MG63 (cell line): Measurements from ENCODE around the gene GRID2. TPM values are rescaled to one million over a fixed set of nuclear protein-coding genes. Genes with fewer than 3 reads are reported as not detected.
"Not testable (repeated sequence)": the region's sequence is repeated elsewhere in the genome, so short reads cannot be mapped to it uniquely, and the experiment has no call there.

Source experiments
- DNase-seq: peaks from one replicate; pipeline ENCODE4 v3.0.0-alpha.2; 2020
- H3K27me3 ChIP-seq: fragments of 250-450 bp; sonication (Bioruptor Pico); 2 replicates; pipeline ENCODE4 v1.5.1; 2020; ENCODE audit warnings: mild to moderate bottlenecking, moderate library complexity
- H3K36me3 ChIP-seq: fragments of 250-450 bp; sonication (Bioruptor Pico); 2 replicates; pipeline ENCODE4 v1.5.1; 2020; ENCODE audit warnings: mild to moderate bottlenecking, moderate library complexity
- H3K4me3 ChIP-seq: fragments of 250-450 bp; sonication (Bioruptor Pico); 2 replicates; pipeline ENCODE4 v1.5.1; 2020; ENCODE audit warnings: mild to moderate bottlenecking, moderate library complexity
- H3K9me3 ChIP-seq: fragments of 250-450 bp; sonication (Bioruptor Pico); 2 replicates; pipeline ENCODE4 v1.5.1; 2020; ENCODE audit warnings: mild to moderate bottlenecking, moderate library complexity
- total RNA-seq: library from RNA; depleted of rRNA; stranded (reverse); fragments of >200 nt; shearing (Covaris generic); gene quantifications from 2 replicates; pipeline ENCODE4 v1.2.3, GENCODE V29; 2014; ENCODE audit warnings: low replicate concordance

The GRID2 gene
- total RNA-seq, 1 experiment from 2014 or later = not detected

DNA sequence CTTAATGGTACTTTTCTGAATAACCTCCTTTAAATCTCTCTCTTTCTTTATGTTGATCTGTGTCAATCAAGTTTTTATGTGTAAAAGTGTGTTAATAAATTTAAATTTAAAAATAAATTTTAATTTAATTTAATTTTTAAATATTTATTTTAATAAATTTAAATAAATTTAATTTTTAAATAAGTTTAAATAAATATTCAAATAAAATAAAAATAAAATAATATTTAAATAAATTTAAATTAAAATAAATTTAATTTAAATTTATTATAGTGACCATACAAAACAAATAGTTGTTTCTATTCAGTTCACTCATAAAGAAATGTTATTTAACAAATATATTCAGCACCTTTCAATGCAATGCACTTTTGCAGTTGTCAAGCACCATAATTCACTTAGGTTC is 146.9 kb downstream of the GRID2 start:
- no peaks in the 10 kb centered on the region for H3K27me3 ChIP-seq

DNA sequence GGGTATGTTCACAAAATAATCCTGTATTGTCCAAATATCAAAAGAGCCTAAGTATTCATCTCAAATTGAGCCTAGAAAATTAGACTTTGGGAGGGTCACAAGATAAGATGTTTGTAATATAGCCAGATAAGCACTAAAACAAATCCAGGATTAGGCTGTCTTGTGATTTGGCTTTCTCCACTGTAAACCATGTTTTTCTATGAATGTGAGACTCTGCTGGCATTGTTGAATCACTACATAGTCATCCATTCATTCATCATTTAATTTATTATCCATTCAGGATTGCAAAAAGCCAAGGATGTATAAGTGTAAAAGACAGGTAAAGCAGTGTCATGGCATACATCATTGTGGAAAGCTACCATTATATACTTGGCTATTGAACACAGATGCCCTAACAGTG is 148.0 kb downstream of the GRID2 start:
- DNase-seq = no peak
- Histone ChIP-seq H3K27me3 (no peaks in the 10 kb centered on the region), H3K36me3 (no peaks in the 10 kb centered on the region)

More for the DNA sequence above, 146.9 kb downstream of the GRID2 start:
- Histone ChIP-seq H3K4me3 (no peak overlapping the region), H3K36me3 (no peaks in the 10 kb centered on the region), H3K9me3 (no peaks in the 10 kb centered on the region)
- DNase-seq = no peak

DNA sequence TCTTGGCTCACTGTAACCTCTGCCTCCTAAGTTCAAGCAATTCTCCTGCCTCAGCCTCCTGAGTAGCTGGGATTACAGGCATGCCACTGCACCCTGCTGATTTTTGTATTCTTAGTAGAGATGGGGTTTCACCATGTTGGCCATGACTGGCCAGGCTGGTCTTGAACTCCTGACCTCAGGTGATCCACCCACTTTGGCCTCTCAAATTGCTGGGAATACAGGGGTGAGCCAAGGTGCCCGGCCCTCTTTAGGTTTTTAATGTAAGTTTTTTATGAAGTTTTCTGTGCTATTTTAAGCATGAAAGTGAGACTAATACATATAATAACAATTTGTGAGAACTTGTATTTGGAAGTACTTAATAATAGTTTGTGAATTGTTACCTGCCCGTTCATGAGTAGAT is 148.6 kb downstream of the GRID2 start:
- not testable (repeated sequence) for H3K9me3 ChIP-seq, H3K36me3 ChIP-seq, H3K4me3 ChIP-seq

More for the DNA sequence above, 148.0 kb downstream of the GRID2 start:
- Histone ChIP-seq H3K4me3 (no peak overlapping the region), H3K9me3 (no peaks in the 10 kb centered on the region)

DNA sequence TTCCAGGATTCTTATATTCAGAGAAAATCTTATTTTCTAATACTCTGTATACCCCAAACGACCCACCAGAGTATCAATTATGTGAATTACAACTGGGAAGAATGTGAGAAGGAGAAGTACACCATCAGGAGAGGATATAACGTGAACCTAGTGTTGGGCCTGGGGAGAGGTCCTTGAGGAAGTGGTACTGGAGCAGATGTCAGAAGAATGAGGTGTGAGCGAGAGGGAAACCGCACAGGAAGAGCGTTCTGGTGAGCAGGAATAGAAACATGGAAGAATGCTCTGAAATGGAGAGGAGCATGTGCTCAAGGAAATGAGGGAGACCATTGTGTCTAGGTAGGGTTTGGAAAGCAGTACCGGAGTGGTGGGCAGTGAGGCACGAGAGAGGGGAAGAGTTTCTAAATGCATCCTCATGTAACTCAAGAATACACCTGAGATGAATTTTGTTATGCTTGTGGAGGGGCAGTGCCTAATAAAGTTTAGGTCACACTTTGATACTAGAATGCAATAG is 151.6 kb downstream of the GRID2 start:
- Histone ChIP-seq H3K4me3 (no peak overlapping the region), H3K9me3 (no peaks in the 10 kb centered on the region), H3K27me3 (no peaks in the 10 kb centered on the region), H3K36me3 (no peaks in the 10 kb centered on the region)
- DNase-seq = no peak

More for the DNA sequence above, 148.6 kb downstream of the GRID2 start:
- not testable (repeated sequence) for DNase-seq, H3K27me3 ChIP-seq

- H3K9me3 ChIP-seq = no peaks in the 10 kb centered on the region
- H3K27me3 ChIP-seq = no peaks in the 10 kb centered on the region
- no peak overlapping the region for H3K4me3 ChIP-seq
- H3K36me3 ChIP-seq = no peaks in the 10 kb centered on the region
- no peak for DNase-seq
Measured at GRCh38 chr4:92455951-92456350, 152.2 kb downstream of the GRID2 start.

DNA sequence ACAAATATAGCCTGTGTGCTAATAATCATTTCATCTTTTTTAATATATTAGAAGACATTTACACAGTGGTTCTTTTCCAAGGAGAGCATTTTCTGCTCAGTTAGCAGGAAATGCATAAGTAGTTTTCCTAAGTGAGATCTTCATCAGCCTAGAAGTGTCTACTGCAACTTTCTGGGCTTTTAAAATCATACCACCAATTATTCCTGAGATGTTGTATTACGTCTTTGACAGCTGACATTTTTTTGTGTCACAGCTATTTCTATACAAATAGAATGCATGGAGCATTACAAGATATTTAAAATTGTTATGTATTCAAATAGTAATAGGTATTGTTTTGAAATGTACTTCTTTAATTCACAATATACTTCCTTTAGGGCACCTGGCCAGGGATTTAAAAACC is 158.0 kb downstream of the GRID2 start:
- H3K9me3 ChIP-seq = no peaks in the 10 kb centered on the region
- no peaks in the 10 kb centered on the region for H3K27me3 ChIP-seq
- DNase-seq = no peak
- no peak overlapping the region for H3K4me3 ChIP-seq
- H3K36me3 ChIP-seq = no peaks in the 10 kb centered on the region

DNA sequence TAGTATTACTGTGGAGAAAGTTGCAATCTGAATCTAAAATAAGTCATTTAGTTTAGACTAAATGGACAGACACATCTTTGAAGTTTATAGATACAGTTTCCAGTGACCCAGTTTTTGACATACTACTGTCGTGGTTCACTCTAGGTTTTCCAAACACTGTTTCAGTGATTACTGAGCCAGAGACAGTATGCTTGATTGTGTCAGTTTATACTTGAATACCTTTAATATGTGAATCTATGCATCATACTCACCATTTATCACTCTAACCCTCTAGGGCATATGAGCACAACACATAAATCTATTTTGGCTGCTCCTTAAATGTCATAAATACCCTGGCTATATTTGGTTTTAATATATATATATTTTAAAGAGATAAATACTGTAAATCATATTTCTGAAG is 173.5 kb downstream of the GRID2 start:
- Histone ChIP-seq H3K36me3 (no peaks in the 10 kb centered on the region), H3K9me3 (no peaks in the 10 kb centered on the region), H3K4me3 (no peak overlapping the region), H3K27me3 (no peaks in the 10 kb centered on the region)
- no peak for DNase-seq

DNA sequence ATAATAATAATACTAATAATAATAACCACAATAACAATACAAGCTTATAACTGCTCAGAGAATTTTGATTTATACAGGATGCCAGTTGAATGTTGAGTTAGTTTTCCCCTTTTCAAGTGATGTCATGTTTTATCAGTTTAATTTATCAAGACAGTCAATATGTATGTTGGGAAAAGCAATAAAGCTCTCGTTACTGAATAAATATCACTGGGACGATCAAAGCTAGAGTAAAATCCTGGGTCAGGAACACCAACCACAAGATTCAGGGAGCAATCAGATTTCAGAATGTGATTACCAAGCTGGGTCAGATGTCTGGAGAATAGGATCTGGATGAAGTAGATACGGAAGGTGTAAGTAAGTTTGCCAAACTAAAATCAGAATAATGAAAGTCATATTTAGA is 179.6 kb downstream of the GRID2 start:
- no peaks in the 10 kb centered on the region for H3K36me3 ChIP-seq
- no peaks in the 10 kb centered on the region for H3K27me3 ChIP-seq
- no peaks in the 10 kb centered on the region for H3K9me3 ChIP-seq
- DNase-seq = no peak
- H3K4me3 ChIP-seq = no peak overlapping the region

DNA sequence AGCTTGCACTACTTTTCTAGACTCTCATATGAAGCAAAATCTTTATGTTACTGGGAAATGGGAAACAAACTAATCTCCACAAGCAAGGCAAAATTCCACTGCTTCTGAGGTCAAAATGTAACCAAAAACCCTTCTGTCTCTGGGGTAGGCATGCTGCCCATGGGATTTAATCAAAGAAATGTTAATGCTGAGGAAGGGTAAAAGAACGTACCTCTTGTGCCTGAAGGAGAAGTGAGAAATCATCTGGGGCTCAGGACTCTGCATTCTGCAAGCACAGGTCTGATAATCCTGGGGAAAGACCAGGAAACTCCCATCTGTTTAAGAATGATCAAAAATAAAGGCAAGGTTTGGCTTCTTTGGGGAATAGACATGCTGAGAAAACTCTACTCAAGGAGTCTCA is 184.7 kb downstream of the GRID2 start:
- Histone ChIP-seq H3K27me3 (no peaks in the 10 kb centered on the region), H3K9me3 (no peaks in the 10 kb centered on the region), H3K36me3 (no peaks in the 10 kb centered on the region), H3K4me3 (no peak overlapping the region)
- no peak for DNase-seq

GRCh38 chr4:92497141-92497540 is 193.4 kb downstream of the GRID2 start:
- no peak for DNase-seq
- Histone ChIP-seq H3K9me3 (no peaks in the 10 kb centered on the region), H3K36me3 (no peaks in the 10 kb centered on the region), H3K4me3 (no peak overlapping the region), H3K27me3 (no peaks in the 10 kb centered on the region)

DNA sequence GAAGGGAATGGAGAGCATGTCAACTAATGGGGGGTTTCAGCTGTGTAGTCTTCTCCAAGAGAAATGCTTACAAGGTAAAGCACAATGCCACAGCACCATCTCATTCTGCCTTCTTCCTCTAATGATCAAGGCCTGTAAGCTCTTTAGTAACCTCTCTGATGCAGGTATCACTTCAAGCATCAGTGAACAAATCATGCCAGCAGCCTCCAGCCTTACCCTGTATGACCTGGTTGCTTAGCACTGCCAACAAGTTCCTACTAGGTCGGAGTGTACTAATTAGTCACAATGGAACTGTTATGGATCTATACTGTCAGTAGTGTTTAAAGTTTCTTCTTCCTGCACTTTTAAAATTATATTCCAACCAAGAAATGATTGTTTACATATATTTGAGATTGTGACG is 197.7 kb downstream of the GRID2 start:
- H3K4me3 ChIP-seq = no peak overlapping the region
- no peaks in the 10 kb centered on the region for H3K9me3 ChIP-seq
- H3K36me3 ChIP-seq = no peaks in the 10 kb centered on the region
- H3K27me3 ChIP-seq = no peaks in the 10 kb centered on the region
- no peak for DNase-seq

GRCh38 chr4:92506933-92507332 is 203.2 kb downstream of the GRID2 start:
- H3K9me3 ChIP-seq = no peaks in the 10 kb centered on the region
- no peak overlapping the region for H3K4me3 ChIP-seq
- no peaks in the 10 kb centered on the region for H3K36me3 ChIP-seq
- no peaks in the 10 kb centered on the region for H3K27me3 ChIP-seq
- DNase-seq = no peak

- no peaks in the 10 kb centered on the region for H3K27me3 ChIP-seq
- no peaks in the 10 kb centered on the region for H3K9me3 ChIP-seq
- no peaks in the 10 kb centered on the region for H3K36me3 ChIP-seq
- no peak for DNase-seq
- H3K4me3 ChIP-seq = no peak overlapping the region
Measured at GRCh38 chr4:92514627-92515026, 210.9 kb downstream of the GRID2 start.

GRCh38 chr4:92516450-92516849 is 212.7 kb downstream of the GRID2 start:
- no peaks in the 10 kb centered on the region for H3K36me3 ChIP-seq
- no peak overlapping the region for H3K4me3 ChIP-seq
- no peak for DNase-seq
- H3K27me3 ChIP-seq = no peaks in the 10 kb centered on the region
- H3K9me3 ChIP-seq = no peaks in the 10 kb centered on the region

DNA sequence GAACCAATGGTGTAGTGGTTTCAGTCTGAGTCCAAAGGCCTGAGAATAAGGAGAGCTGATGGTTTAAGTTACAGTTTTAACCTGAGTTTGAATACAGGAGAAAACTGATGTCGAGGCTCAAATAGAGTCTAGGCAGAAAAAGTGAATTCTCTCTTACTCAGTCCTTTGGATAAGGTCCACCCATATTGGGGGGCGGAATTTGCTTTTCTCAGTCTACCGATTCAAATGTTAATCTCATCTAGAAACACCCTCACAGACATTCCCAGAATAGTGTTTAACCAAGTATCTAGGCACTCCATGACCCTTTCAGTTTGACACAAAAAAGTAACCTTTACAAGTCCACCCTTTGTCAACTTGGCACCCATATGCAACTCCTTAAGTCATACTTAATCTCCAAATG is 216.0 kb downstream of the GRID2 start:
- Histone ChIP-seq H3K27me3 (no peaks in the 10 kb centered on the region), H3K36me3 (no peaks in the 10 kb centered on the region), H3K4me3 (no peak overlapping the region), H3K9me3 (no peaks in the 10 kb centered on the region)
- no peak for DNase-seq

DNA sequence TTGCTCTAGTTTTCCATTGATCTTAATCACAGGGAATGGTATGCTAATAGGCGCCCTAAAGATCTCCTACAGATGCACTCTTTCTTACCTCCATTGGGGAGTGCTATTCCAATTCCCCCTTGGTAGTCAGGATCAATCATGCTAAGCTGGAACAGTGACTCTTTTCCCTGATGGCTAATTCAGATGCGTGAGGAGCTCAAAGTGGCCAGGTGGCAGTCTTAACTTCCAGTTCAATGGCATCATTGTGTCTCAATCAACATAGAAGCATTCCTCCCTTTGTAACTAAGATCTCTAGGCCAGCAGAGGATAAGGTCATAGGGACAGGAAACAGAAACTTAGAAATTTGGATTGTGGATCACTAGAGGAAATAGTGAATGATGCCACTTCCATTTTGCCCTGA is 216.8 kb downstream of the GRID2 start:
- Histone ChIP-seq H3K4me3 (no peak overlapping the region), H3K9me3 (no peaks in the 10 kb centered on the region), H3K36me3 (no peaks in the 10 kb centered on the region), H3K27me3 (no peaks in the 10 kb centered on the region)
- DNase-seq = no peak

- no peak overlapping the region for H3K4me3 ChIP-seq
- H3K27me3 ChIP-seq = no peaks in the 10 kb centered on the region
- no peak for DNase-seq
- H3K36me3 ChIP-seq = no peaks in the 10 kb centered on the region
- H3K9me3 ChIP-seq = no peaks in the 10 kb centered on the region
Measured at GRCh38 chr4:92521941-92522340, 218.2 kb downstream of the GRID2 start.

GRCh38 chr4:92522356-92522755 is 218.6 kb downstream of the GRID2 start:
- Histone ChIP-seq H3K9me3 (no peaks in the 10 kb centered on the region), H3K4me3 (no peak overlapping the region), H3K27me3 (no peaks in the 10 kb centered on the region), H3K36me3 (no peaks in the 10 kb centered on the region)
- DNase-seq = no peak

DNA sequence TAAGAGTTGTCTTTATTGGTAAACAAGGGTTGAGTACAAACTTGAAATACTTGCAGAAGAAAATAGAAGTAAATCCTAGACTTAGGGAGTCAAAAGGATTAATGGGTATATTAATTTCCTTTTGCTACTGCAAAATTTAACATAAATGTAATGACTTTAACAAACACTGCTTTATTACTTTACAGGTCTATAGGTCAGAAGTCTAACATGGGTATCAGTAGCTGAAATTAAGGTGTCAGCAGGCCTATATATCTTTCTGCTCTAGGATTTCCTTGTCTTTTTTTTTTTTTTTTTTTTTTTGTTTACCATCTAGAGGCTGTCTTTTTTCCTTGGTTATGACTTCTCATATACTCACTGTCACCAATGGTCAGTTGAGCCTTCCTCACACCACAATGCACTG is 220.4 kb downstream of the GRID2 start:
- Histone ChIP-seq H3K4me3 (no peak overlapping the region), H3K27me3 (no peaks in the 10 kb centered on the region)
- DNase-seq = no peak

More for the DNA sequence above, 220.4 kb downstream of the GRID2 start:
- no peaks in the 10 kb centered on the region for H3K36me3 ChIP-seq
- H3K9me3 ChIP-seq = no peaks in the 10 kb centered on the region
